Retina (tissue), 1 donor: ENCODE data around the gene HMGXB4.

Experiments used
- DNase-seq: peaks from one replicate; pipeline ENCODE4 v3.0.0-alpha.2; 2016

Gene HMGXB4

GRCh38 chr22:35328472-35328885 lies 71.2 kb downstream of the HMGXB4 start:
- DNase-seq: no peak

GRCh38 chr22:35329114-35329847 lies 72.0 kb downstream of the HMGXB4 start:
- no peak for DNase-seq

- DNase-seq: no peak
Observed at GRCh38 chr22:35330258-35330861, 73.1 kb downstream of the HMGXB4 start.

GRCh38 chr22:35332278-35332677 lies 75.0 kb downstream of the HMGXB4 start:
- no peak for DNase-seq

GRCh38 chr22:35333220-35333619 lies 75.9 kb downstream of the HMGXB4 start:
- DNase-seq: no peak

GRCh38 chr22:35334004-35334403 lies 76.7 kb downstream of the HMGXB4 start:
- DNase-seq: no peak

GRCh38 chr22:35335468-35335867 lies 78.2 kb downstream of the HMGXB4 start:
- no peak for DNase-seq

GRCh38 chr22:35335936-35336781 lies 78.9 kb downstream of the HMGXB4 start:
- DNase-seq: no peak

GRCh38 chr22:35337932-35338331 lies 80.6 kb downstream of the HMGXB4 start:
- no peak for DNase-seq

- DNase-seq: no peak
Observed at GRCh38 chr22:35341090-35341874, 84.0 kb downstream of the HMGXB4 start.

- no peak for DNase-seq
Observed at GRCh38 chr22:35342390-35342789, 85.1 kb downstream of the HMGXB4 start.

GRCh38 chr22:35343664-35344550 lies 86.6 kb downstream of the HMGXB4 start:
- no peak for DNase-seq

GRCh38 chr22:35344956-35345690 lies 87.8 kb downstream of the HMGXB4 start:
- no peak for DNase-seq
